WI38 (cell line): ENCODE results near the gene TMEM19.
A peak's percentile ranks its signal among the peaks of the same experiment; 100 is the strongest.

ENCODE experiments used
- H3K4me3 ChIP-seq: 2 replicates; pipeline ENCODE4 v1.5.1; 2011; ENCODE audit warnings: low read depth, mild to moderate bottlenecking, control low read depth, low read length
- CTCF ChIP-seq: IDR thresholded peaks from 2 replicates; pipeline ENCODE4 v1.5.1; 2012; ENCODE audit warnings: low read depth, mild to moderate bottlenecking, control low read depth, low read length

The TMEM19 gene

GRCh38 chr12:71685914-71686657 is at the start of gene TMEM19:
TSS of gene TMEM19 (plus strand) at chr12:71686082. CDS start at chr12:71686681, 599 bp downstream.
- no peak for TF ChIP-seq CTCF
- peak within 1 kb of the TSS; percentile 75 for H3K4me3 ChIP-seq

GRCh38 chr12:71636704-71637115 is 49.2 kb upstream of the TMEM19 start:
- no peak overlapping the region for H3K4me3 ChIP-seq
- peak; percentile 53 for TF ChIP-seq CTCF

GRCh38 chr12:71638499-71638898 is 47.4 kb upstream of the TMEM19 start:
- H3K4me3 ChIP-seq: no peak overlapping the region
- TF ChIP-seq CTCF: no peak

DNA sequence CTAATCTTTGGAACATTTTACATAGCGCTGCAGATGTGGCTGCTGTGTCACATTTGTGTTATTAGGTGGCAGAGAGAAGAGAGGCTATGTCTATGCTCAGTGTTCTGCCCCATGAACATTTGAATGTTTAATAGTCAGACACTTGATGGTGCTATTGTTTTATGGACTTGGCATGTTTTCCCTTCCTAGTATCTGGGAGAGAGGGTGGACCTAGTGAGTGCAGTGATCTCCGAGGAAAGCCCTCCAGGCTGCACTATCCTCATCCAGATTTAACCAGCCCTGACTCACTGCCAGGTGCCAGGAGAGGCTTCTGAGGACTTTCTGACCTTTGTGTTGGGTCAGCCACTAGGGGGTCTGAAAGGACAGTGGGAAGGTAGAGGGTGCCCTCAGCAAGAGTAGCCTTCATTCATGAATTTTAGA is 46.5 kb upstream of the TMEM19 start:
- 0 out of 2 replicates have a peak, but pooled peaks have one; percentile 8 for TF ChIP-seq CTCF
- no peak overlapping the region for H3K4me3 ChIP-seq

- H3K4me3 ChIP-seq: no peak overlapping the region
- no peak for TF ChIP-seq CTCF
These were observed 45.6 kb upstream of the TMEM19 start for GRCh38 chr12:71640316-71640715.

- TF ChIP-seq CTCF: no peak
- H3K4me3 ChIP-seq: no peak overlapping the region
These were observed 44.5 kb upstream of the TMEM19 start for GRCh38 chr12:71641390-71641789.

DNA sequence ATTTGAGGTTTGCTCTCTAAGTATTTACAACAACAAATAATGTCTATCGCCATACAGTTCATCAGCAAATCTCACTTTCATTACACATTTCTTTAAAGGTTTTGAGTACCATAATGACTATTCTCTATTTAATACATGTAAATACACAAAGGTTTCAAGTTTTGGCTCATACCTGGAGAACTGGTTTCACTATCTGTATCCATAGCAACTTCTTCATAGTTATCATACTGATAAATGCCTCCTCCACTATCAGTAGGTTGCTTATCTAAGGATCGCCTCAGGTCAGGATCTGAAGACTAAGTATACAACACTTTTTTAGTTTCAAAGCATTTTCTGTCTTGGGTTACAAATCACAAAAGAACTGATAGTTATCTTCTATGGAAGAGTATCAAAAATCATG is 43.6 kb upstream of the TMEM19 start:
- no peak overlapping the region for H3K4me3 ChIP-seq
- TF ChIP-seq CTCF: no peak
